Endodermal cell (in vitro differentiated cells): ENCODE measurements around the gene LIN37. TPM values are rescaled to one million over a fixed set of nuclear protein-coding genes. Genes with fewer than 3 reads are reported as not detected.

Experiments used
- DNase-seq: peaks from one replicate; pipeline ENCODE4 v3.0.0-alpha.2; 2017
- H3K27ac ChIP-seq: 2 replicates; pipeline ENCODE4 v1.5.1; 2013; ENCODE audit warnings: mild to moderate bottlenecking, low read depth, low read length, moderate library complexity
- H3K27me3 ChIP-seq: 2 replicates; pipeline ENCODE4 v1.6.1; 2013; ENCODE audit warnings: mild to moderate bottlenecking, low read length, moderate library complexity; ENCODE audit not compliant: insufficient read depth, control insufficient read depth, poor library complexity, severe bottlenecking
- H3K36me3 ChIP-seq: 2 replicates; pipeline ENCODE4 v1.7.0; 2013; ENCODE audit warnings: mild to moderate bottlenecking, low read length, moderate library complexity; ENCODE audit not compliant: control insufficient read depth, insufficient read depth
- H3K4me1 ChIP-seq: one replicate; pipeline ENCODE4 v1.7.0; 2013; ENCODE audit warnings: low read length; ENCODE audit not compliant: control insufficient read depth, insufficient read depth
- H3K4me3 ChIP-seq: 2 replicates; pipeline ENCODE4 v1.5.1; 2013; ENCODE audit warnings: mild to moderate bottlenecking, low read length, moderate library complexity
- H3K9ac ChIP-seq: 2 replicates; pipeline ENCODE4 v1.6.1; 2013; ENCODE audit warnings: mild to moderate bottlenecking, low read length, moderate library complexity; ENCODE audit not compliant: poor library complexity, severe bottlenecking; ENCODE audit errors: extremely low read depth
- H3K9me3 ChIP-seq: 2 replicates; pipeline ENCODE4 v1.6.1; 2013; ENCODE audit warnings: mild to moderate bottlenecking, low read length, moderate library complexity; ENCODE audit not compliant: control insufficient read depth
- H3K27ac Mint-ChIP-seq: 2 replicates; pipeline ENCODE4 v1.8.0; 2020; ENCODE audit warnings: mixed read lengths
- H3K27me3 Mint-ChIP-seq: 2 replicates; pipeline ENCODE4 v1.8.0; 2021; ENCODE audit warnings: mild to moderate bottlenecking, mixed read lengths; ENCODE audit not compliant: insufficient read depth
- H3K36me3 Mint-ChIP-seq: 2 replicates; pipeline ENCODE4 v1.8.0; 2020; ENCODE audit warnings: low read depth, mixed read lengths
- H3K4me1 Mint-ChIP-seq: 2 replicates; pipeline ENCODE4 v1.8.0; 2020; ENCODE audit warnings: mixed read lengths
- H3K4me3 Mint-ChIP-seq: 2 replicates; pipeline ENCODE4 v1.8.0; 2020; ENCODE audit warnings: mild to moderate bottlenecking, moderate library complexity, mixed read lengths
- H3K9me3 Mint-ChIP-seq: 2 replicates; pipeline ENCODE4 v1.8.0; 2020; ENCODE audit warnings: mild to moderate bottlenecking, mixed read lengths
- WGBS, 2 experiments: methylation state at CpG; one replicate each; pipeline versions ENCODE4 v1.1.5 to v1.1.7; 2013; ENCODE audit warnings: missing lambda C conversion rate in 2 of 2, mixed read lengths in 1 of 2; ENCODE audit not compliant: insufficient coverage in 1 of 2, insufficient read length in 1 of 2; 5-methylcytosine and 5-hydroxymethylcytosine counted together
- total RNA-seq, 2 donors: library from RNA; stranded (reverse); fragmentation: NEBNext Ultra II Directional in 1 of 2; extraction: Animal tissue kit (Norgen Biotek cat#: 25700) in 1 of 2; gene quantifications; 2 replicates in 1 of 2; 3 replicates in 1 of 2; pipeline ENCODE4 v1.2.1, GENCODE V29; 2021
- TF ChIP-seq, protein P1 (sequence below): fragments of 200-600 bp; sonication (generic); conservative IDR thresholded peaks from 2 replicates; pipeline ENCODE4 v1.5.0; 2021; ENCODE audit warnings: antibody characterized with exemption, mild to moderate bottlenecking

Gene LIN37
- total RNA-seq, 2 donors from 2014 or later, result 6.6 to 7.6 TPM

DNA sequence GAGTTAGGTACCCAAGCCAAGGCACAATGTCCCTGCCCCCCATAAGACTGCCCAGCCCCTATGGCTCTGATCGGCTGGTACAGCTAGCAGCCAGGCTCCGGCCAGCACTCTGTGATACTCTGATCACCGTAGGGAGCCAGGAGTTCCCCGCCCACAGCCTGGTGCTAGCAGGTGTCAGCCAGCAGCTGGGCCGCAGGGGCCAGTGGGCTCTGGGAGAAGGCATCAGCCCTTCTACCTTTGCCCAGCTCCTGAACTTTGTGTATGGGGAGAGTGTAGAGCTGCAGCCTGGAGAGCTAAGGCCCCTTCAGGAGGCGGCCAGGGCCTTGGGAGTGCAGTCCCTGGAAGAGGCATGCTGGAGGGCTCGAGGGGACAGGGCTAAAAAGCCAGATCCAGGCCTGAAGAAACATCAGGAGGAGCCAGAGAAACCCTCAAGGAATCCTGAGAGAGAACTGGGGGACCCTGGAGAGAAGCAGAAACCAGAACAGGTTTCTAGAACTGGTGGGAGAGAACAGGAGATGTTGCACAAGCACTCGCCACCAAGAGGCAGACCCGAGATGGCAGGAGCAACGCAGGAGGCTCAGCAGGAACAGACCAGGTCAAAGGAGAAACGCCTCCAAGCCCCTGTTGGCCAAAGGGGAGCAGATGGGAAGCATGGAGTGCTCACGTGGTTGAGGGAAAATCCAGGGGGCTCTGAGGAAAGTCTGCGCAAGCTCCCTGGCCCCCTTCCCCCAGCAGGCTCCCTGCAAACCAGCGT, 33.6 kb upstream of the LIN37 start:
- TF ChIP-seq, protein P1, sequence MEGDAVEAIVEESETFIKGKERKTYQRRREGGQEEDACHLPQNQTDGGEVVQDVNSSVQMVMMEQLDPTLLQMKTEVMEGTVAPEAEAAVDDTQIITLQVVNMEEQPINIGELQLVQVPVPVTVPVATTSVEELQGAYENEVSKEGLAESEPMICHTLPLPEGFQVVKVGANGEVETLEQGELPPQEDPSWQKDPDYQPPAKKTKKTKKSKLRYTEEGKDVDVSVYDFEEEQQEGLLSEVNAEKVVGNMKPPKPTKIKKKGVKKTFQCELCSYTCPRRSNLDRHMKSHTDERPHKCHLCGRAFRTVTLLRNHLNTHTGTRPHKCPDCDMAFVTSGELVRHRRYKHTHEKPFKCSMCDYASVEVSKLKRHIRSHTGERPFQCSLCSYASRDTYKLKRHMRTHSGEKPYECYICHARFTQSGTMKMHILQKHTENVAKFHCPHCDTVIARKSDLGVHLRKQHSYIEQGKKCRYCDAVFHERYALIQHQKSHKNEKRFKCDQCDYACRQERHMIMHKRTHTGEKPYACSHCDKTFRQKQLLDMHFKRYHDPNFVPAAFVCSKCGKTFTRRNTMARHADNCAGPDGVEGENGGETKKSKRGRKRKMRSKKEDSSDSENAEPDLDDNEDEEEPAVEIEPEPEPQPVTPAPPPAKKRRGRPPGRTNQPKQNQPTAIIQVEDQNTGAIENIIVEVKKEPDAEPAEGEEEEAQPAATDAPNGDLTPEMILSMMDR, result peak; percentile 62
- Histone ChIP-seq H3K36me3 (no peaks in the 10 kb centered on the region), H3K9me3 (no peaks in the 10 kb centered on the region), H3K4me1 (peaks cover 13% of the 10 kb centered on the region), H3K27me3 (no peaks in the 10 kb centered on the region), H3K4me3 (no peak overlapping the region), H3K9ac (no peak overlapping the region), H3K27ac (no peak overlapping the region)
- peaks cover 3% of the 10 kb centered on the region for H3K36me3 Mint-ChIP-seq
- H3K9me3 Mint-ChIP-seq, result no peaks in the 10 kb centered on the region
- DNase-seq, result peak; percentile 77
- 58 to 68% methylated on average over 8 to 14 of the region's 14 CpGs for WGBS, 2 experiments
- no peak overlapping the region for H3K27ac Mint-ChIP-seq
- H3K4me3 Mint-ChIP-seq, result peak overlapping the region; percentile 74
- H3K4me1 Mint-ChIP-seq, result peaks cover 18% of the 10 kb centered on the region
- H3K27me3 Mint-ChIP-seq, result no peaks in the 10 kb centered on the region

DNA sequence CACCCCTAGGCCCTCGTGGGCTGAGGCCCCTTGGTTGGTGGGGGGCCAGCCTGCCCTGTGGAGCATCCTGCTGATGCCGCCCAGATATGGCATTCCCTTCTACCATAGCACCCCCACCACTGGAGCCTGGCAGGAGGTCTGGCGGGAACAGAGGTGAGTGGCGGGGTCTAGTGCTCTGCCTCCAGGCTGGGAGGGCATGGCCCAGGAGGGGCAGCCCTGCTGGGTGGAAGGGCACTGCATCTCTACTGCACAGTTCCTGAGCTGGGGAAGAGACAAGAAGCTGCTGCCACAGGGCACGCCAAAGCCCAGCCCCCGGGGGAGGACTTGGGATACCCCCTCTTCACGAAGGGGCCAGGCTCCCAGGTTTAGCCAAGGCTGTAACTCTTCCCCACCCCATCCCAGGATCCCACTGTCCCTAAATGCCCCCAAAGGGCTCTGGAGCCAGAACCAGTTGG, 33.0 kb upstream of the LIN37 start:
- TF ChIP-seq, protein P1, result no peak
- Histone ChIP-seq H3K4me1 (peaks cover 13% of the 10 kb centered on the region), H3K4me3 (peak overlapping the region; percentile 85), H3K9me3 (no peaks in the 10 kb centered on the region), H3K27me3 (no peaks in the 10 kb centered on the region), H3K9ac (no peak overlapping the region), H3K27ac (no peak overlapping the region), H3K36me3 (no peaks in the 10 kb centered on the region)
- no peak overlapping the region for H3K27ac Mint-ChIP-seq
- H3K27me3 Mint-ChIP-seq, result no peaks in the 10 kb centered on the region
- peak overlapping the region; percentile 74 for H3K4me3 Mint-ChIP-seq
- H3K36me3 Mint-ChIP-seq, result peaks cover 6% of the 10 kb centered on the region
- H3K4me1 Mint-ChIP-seq, result peaks cover 18% of the 10 kb centered on the region
- H3K9me3 Mint-ChIP-seq, result no peaks in the 10 kb centered on the region
- 85 to 91% methylated on average over 4 to 7 of the region's 7 CpGs for WGBS, 2 experiments
- DNase-seq, result no peak

- peaks cover 18% of the 10 kb centered on the region for H3K4me1 Mint-ChIP-seq
- Histone ChIP-seq H3K27me3 (no peaks in the 10 kb centered on the region), H3K9ac (peak overlapping the region; percentile 35), H3K9me3 (no peaks in the 10 kb centered on the region), H3K4me3 (peak overlapping the region; percentile 85), H3K27ac (peak overlapping the region; percentile 47), H3K4me1 (peaks cover 13% of the 10 kb centered on the region), H3K36me3 (peaks cover under 1% of the 10 kb centered on the region)
- no peak for DNase-seq
- peak overlapping the region; percentile 96 for H3K27ac Mint-ChIP-seq
- H3K9me3 Mint-ChIP-seq, result no peaks in the 10 kb centered on the region
- H3K4me3 Mint-ChIP-seq, result peak overlapping the region; percentile 74
- H3K36me3 Mint-ChIP-seq, result peaks cover 8% of the 10 kb centered on the region
- WGBS, 2 experiments, result 8 to 12% methylated on average over 22 to 52 of the region's 52 CpGs
- no peaks in the 10 kb centered on the region for H3K27me3 Mint-ChIP-seq
- TF ChIP-seq, protein P1, result no peak
Observed at GRCh38 chr19:35715981-35716800, 32.2 kb upstream of the LIN37 start.
